Upper lobe of left lung (tissue), 4 donors: ENCODE data around the gene DLK1.

ENCODE experiments used
- EP300 ChIP-seq, 4 donors: sonication (generic); formaldehyde crosslinking; IDR thresholded peaks; one replicate each; pipeline ENCODE4 v1.5.1; 2017; ENCODE audit warnings: antibody characterized with exemption in 4 of 4, control low read depth in 2 of 4
- POLR2A ChIP-seq, 4 donors: fragments of 450-650 bp; IDR thresholded peaks; one replicate each; pipeline ENCODE4 v1.5.1; 2016 to 2017; ENCODE audit warnings: antibody characterized with exemption in 4 of 4, mild to moderate bottlenecking in 2 of 4
- POLR2AphosphoS5 ChIP-seq, 2 donors: sonication (generic); formaldehyde crosslinking; IDR thresholded peaks; one replicate each; pipeline ENCODE4 v1.5.1; 2017; ENCODE audit warnings: antibody characterized with exemption in 2 of 2
- TF ChIP-seq, protein P1 (sequence below), 6 experiments: fragments of 450-650 bp in 4 of 6; fragments of 200-600 bp in 2 of 6; sonication (generic) in 2 of 6; IDR thresholded peaks; one replicate each; pipeline ENCODE4 v1.5.1; 2016 to 2019; ENCODE audit warnings: antibody characterized with exemption in 6 of 6

DNA sequence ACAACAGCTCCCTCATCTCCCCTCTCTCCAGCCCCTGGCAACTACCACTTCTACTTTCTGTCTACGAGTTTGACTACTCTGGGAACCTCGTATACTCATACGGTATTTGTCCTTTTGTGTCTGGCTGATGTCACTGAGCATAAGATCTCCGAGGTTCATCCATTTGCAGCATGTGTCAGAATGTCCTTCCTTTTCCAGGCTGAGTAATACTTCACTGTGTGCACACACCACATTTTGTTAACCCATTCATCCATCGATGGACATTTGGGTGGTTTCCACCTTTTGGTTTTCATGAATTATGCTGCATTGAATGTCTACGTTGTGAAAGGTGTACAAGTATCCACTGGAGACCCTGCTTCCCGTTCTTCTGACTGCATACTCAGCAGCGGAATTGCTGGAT lies 24.1 kb upstream of the DLK1 start:
- TF ChIP-seq, protein P1, sequence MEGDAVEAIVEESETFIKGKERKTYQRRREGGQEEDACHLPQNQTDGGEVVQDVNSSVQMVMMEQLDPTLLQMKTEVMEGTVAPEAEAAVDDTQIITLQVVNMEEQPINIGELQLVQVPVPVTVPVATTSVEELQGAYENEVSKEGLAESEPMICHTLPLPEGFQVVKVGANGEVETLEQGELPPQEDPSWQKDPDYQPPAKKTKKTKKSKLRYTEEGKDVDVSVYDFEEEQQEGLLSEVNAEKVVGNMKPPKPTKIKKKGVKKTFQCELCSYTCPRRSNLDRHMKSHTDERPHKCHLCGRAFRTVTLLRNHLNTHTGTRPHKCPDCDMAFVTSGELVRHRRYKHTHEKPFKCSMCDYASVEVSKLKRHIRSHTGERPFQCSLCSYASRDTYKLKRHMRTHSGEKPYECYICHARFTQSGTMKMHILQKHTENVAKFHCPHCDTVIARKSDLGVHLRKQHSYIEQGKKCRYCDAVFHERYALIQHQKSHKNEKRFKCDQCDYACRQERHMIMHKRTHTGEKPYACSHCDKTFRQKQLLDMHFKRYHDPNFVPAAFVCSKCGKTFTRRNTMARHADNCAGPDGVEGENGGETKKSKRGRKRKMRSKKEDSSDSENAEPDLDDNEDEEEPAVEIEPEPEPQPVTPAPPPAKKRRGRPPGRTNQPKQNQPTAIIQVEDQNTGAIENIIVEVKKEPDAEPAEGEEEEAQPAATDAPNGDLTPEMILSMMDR (IDR thresholded peaks at IDR 0.05) = no peak
- TF ChIP-seq EP300 (IDR thresholded peaks at IDR 0.05) (no peak), POLR2A (IDR thresholded peaks at IDR 0.05) (no peak), POLR2AphosphoS5 (IDR thresholded peaks at IDR 0.05) (no peak)
